Measurements from ENCODE around the gene CUL2. TPM values are rescaled to one million over a fixed set of nuclear protein-coding genes. Genes with fewer than 3 reads are reported as not detected.

Gene CUL2
- total RNA-seq, 1 experiment from 2014 or later, result 32.4 TPM

DNA sequence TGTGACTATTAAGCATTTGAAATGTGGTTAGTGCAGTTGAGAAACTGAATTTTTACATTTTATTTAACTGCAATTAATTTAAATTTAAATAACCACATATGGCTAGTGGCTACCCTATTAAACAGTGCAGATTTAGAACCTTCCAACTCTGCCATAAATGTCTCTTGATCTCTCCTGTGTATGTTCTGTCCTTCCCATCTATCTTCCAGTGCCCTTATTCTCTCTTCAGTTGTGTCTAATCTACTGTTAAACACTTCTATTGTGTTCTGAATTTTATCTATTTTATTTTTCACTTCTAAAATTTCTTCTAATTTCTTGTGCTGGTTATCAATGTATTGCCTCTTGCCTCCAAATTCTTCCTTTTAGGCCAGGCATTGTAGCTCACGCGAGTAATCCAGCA, 105.0 kb downstream of the CUL2 start:
- Histone ChIP-seq H3K4me1 (ENCODE audit: control insufficient read depth, insufficient read depth, low read length) (no peaks in the 10 kb centered on the region), H3K27me3 (ENCODE audit: control insufficient read depth, insufficient read depth, low read length) (no peaks in the 10 kb centered on the region), H3K9me3 (ENCODE audit: control insufficient read depth, insufficient read depth, low read depth, low read length) (no peaks in the 10 kb centered on the region; the same call in 1 of the 2 replicates), H3K4me3 (ENCODE audit: low read depth in 2 of 2, low read length in 2 of 2) (no peak overlapping the region), H3K27ac (ENCODE audit: low read length) (no peak overlapping the region), H3K36me3 (ENCODE audit: control insufficient read depth, insufficient read depth, low read length) (no peaks in the 10 kb centered on the region)
- ChIA-PET CTCF (no interaction called here), POLR2A (no interaction called here)
- TF ChIP-seq, protein P1, sequence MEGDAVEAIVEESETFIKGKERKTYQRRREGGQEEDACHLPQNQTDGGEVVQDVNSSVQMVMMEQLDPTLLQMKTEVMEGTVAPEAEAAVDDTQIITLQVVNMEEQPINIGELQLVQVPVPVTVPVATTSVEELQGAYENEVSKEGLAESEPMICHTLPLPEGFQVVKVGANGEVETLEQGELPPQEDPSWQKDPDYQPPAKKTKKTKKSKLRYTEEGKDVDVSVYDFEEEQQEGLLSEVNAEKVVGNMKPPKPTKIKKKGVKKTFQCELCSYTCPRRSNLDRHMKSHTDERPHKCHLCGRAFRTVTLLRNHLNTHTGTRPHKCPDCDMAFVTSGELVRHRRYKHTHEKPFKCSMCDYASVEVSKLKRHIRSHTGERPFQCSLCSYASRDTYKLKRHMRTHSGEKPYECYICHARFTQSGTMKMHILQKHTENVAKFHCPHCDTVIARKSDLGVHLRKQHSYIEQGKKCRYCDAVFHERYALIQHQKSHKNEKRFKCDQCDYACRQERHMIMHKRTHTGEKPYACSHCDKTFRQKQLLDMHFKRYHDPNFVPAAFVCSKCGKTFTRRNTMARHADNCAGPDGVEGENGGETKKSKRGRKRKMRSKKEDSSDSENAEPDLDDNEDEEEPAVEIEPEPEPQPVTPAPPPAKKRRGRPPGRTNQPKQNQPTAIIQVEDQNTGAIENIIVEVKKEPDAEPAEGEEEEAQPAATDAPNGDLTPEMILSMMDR (IDR thresholded peaks at IDR 0.05), result no peak
- TF ChIP-seq POLR2AphosphoS5 (IDR thresholded peaks at IDR 0.05; ENCODE audit: low read depth, low read length) (no peak), SIN3A (IDR thresholded peaks at IDR 0.05; ENCODE audit: borderline replicate concordance, insufficient read depth, low read depth, low read length) (no peak), TCF7L2 (IDR thresholded peaks at IDR 0.05; ENCODE audit: low read depth, low read length) (no peak)
- TF ChIP-seq, protein P2, sequence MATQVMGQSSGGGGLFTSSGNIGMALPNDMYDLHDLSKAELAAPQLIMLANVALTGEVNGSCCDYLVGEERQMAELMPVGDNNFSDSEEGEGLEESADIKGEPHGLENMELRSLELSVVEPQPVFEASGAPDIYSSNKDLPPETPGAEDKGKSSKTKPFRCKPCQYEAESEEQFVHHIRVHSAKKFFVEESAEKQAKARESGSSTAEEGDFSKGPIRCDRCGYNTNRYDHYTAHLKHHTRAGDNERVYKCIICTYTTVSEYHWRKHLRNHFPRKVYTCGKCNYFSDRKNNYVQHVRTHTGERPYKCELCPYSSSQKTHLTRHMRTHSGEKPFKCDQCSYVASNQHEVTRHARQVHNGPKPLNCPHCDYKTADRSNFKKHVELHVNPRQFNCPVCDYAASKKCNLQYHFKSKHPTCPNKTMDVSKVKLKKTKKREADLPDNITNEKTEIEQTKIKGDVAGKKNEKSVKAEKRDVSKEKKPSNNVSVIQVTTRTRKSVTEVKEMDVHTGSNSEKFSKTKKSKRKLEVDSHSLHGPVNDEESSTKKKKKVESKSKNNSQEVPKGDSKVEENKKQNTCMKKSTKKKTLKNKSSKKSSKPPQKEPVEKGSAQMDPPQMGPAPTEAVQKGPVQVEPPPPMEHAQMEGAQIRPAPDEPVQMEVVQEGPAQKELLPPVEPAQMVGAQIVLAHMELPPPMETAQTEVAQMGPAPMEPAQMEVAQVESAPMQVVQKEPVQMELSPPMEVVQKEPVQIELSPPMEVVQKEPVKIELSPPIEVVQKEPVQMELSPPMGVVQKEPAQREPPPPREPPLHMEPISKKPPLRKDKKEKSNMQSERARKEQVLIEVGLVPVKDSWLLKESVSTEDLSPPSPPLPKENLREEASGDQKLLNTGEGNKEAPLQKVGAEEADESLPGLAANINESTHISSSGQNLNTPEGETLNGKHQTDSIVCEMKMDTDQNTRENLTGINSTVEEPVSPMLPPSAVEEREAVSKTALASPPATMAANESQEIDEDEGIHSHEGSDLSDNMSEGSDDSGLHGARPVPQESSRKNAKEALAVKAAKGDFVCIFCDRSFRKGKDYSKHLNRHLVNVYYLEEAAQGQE (IDR thresholded peaks at IDR 0.05; ENCODE audit: insufficient read depth in 1 of 2, low read depth in 2 of 2, low read length in 1 of 2), result no peak
- intact Hi-C loops (cut with micrococcal nuclease; ENCODE audit: unreplicated experiment) (no loop called here), in situ Hi-C loops (cut with HindIII; ENCODE audit: low pct_unique_long_range_greater_than_20kb, low sequenced_read_pairs) (no loop called here)
- no TSS peak for BruUV-seq (replicated peaks)
- DNase-seq (ENCODE audit: low read depth, low spot score) (no peak), ATAC-seq (no peak)

DNA sequence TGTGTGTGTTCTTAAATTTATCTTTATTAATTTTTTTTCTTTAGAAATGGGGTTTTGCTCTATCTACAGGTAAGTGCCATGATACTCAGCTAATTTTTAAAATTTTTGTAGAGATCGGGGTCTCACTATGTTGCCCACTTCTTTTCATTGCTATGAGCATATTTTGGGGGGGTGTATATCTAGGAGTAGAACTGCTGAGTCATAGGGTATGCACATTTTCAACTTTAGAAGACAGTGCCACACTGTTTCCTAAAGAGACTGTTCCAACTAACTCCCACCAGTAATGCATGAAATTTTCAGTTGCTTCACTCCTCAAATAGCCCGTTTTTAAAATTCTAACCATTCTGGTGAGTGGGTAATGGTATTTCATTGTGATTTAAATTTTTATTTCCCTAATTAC, 108.3 kb downstream of the CUL2 start:
- Histone ChIP-seq H3K27ac (ENCODE audit: low read length) (no peak overlapping the region), H3K27me3 (ENCODE audit: control insufficient read depth, insufficient read depth, low read length) (no peaks in the 10 kb centered on the region), H3K9me3 (ENCODE audit: control insufficient read depth, insufficient read depth, low read depth, low read length) (no peaks in the 10 kb centered on the region; the same call in 1 of the 2 replicates), H3K4me3 (ENCODE audit: low read depth in 2 of 2, low read length in 2 of 2) (no peak overlapping the region), H3K4me1 (ENCODE audit: control insufficient read depth, insufficient read depth, low read length) (no peaks in the 10 kb centered on the region), H3K36me3 (ENCODE audit: control insufficient read depth, insufficient read depth, low read length) (no peaks in the 10 kb centered on the region)
- POLR2A ChIA-PET, result no interaction called here
- in situ Hi-C loops (cut with HindIII; ENCODE audit: low pct_unique_long_range_greater_than_20kb, low sequenced_read_pairs), result no loop called here
- intact Hi-C loops (cut with micrococcal nuclease; ENCODE audit: unreplicated experiment), result no loop called here
- no TSS peak for BruUV-seq (replicated peaks)
- CTCF ChIA-PET, result no interaction called here
- DNase-seq (ENCODE audit: low read depth, low spot score) (no peak), ATAC-seq (no peak)
- TF ChIP-seq POLR2AphosphoS5 (IDR thresholded peaks at IDR 0.05; ENCODE audit: low read depth, low read length) (no peak), SIN3A (IDR thresholded peaks at IDR 0.05; ENCODE audit: borderline replicate concordance, insufficient read depth, low read depth, low read length) (no peak), TCF7L2 (IDR thresholded peaks at IDR 0.05; ENCODE audit: low read depth, low read length) (no peak)
- TF ChIP-seq, protein P1 (IDR thresholded peaks at IDR 0.05), result no peak
- TF ChIP-seq, protein P2 (IDR thresholded peaks at IDR 0.05; ENCODE audit: insufficient read depth in 1 of 2, low read depth in 2 of 2, low read length in 1 of 2), result no peak
